Mucosa of stomach (tissue), 1 donor: Measurements from ENCODE around the gene CLIP1.
"Not testable (repeated sequence)": the region's sequence is repeated elsewhere in the genome, so short reads cannot be mapped to it uniquely, and the experiment has no call there.

Experiments
- H3K27me3 ChIP-seq: one replicate; pipeline ENCODE4 v1.7.0; 2013; ENCODE audit warnings: mild to moderate bottlenecking, low read length; ENCODE audit not compliant: control insufficient read depth, insufficient read depth
- H3K36me3 ChIP-seq: one replicate; pipeline ENCODE4 v1.7.0; 2013; ENCODE audit warnings: low read length; ENCODE audit not compliant: control insufficient read depth, insufficient read depth
- H3K4me1 ChIP-seq: one replicate; pipeline ENCODE4 v1.7.0; 2013; ENCODE audit warnings: mild to moderate bottlenecking, low read length; ENCODE audit not compliant: control insufficient read depth, insufficient read depth
- H3K4me3 ChIP-seq: one replicate; pipeline ENCODE4 v1.7.0; 2013; ENCODE audit warnings: low read length
- H3K9ac ChIP-seq: one replicate; pipeline ENCODE4 v1.7.0; 2013; ENCODE audit warnings: mild to moderate bottlenecking, low read length, moderate library complexity
- H3K9me3 ChIP-seq: one replicate; pipeline ENCODE4 v1.7.0; 2013; ENCODE audit warnings: mild to moderate bottlenecking, low read length, moderate library complexity; ENCODE audit not compliant: control insufficient read depth
- donor health status: Pancreatic carcinoma.

The CLIP1 gene

GRCh38 chr12:122385171-122386016, 37.1 kb downstream of the CLIP1 start:
- no peaks in the 10 kb centered on the region for H3K27me3 ChIP-seq
- H3K4me1 ChIP-seq = no peaks in the 10 kb centered on the region
- no peak overlapping the region for H3K4me3 ChIP-seq
- no peaks in the 10 kb centered on the region for H3K9me3 ChIP-seq
- no peaks in the 10 kb centered on the region for H3K36me3 ChIP-seq
- H3K9ac ChIP-seq = no peak overlapping the region

- Histone ChIP-seq H3K4me1 (no peaks in the 10 kb centered on the region), H3K4me3 (no peak overlapping the region), H3K27me3 (no peaks in the 10 kb centered on the region), H3K9ac (no peak overlapping the region), H3K9me3 (no peaks in the 10 kb centered on the region), H3K36me3 (no peaks in the 10 kb centered on the region)
These were observed 39.5 kb downstream of the CLIP1 start for GRCh38 chr12:122382919-122383350.

- H3K4me3 ChIP-seq = no peak overlapping the region
- H3K9me3 ChIP-seq = no peaks in the 10 kb centered on the region
- no peaks in the 10 kb centered on the region for H3K36me3 ChIP-seq
- H3K27me3 ChIP-seq = no peaks in the 10 kb centered on the region
- no peaks in the 10 kb centered on the region for H3K4me1 ChIP-seq
- no peak overlapping the region for H3K9ac ChIP-seq
These were observed 41.4 kb downstream of the CLIP1 start for GRCh38 chr12:122381021-122381420.

GRCh38 chr12:122376751-122377150, 45.7 kb downstream of the CLIP1 start:
- not testable (repeated sequence) for H3K27me3 ChIP-seq, H3K9me3 ChIP-seq, H3K9ac ChIP-seq, H3K4me1 ChIP-seq, H3K36me3 ChIP-seq, H3K4me3 ChIP-seq

- Histone ChIP-seq H3K9ac (no peak overlapping the region), H3K4me3 (no peak overlapping the region), H3K36me3 (no peaks in the 10 kb centered on the region), H3K4me1 (no peaks in the 10 kb centered on the region), H3K9me3 (no peaks in the 10 kb centered on the region), H3K27me3 (no peaks in the 10 kb centered on the region)
These were observed 47.8 kb downstream of the CLIP1 start for GRCh38 chr12:122374707-122375106.

- peaks cover 6% of the 10 kb centered on the region for H3K4me1 ChIP-seq
- H3K4me3 ChIP-seq = no peak overlapping the region
- no peaks in the 10 kb centered on the region for H3K9me3 ChIP-seq
- no peaks in the 10 kb centered on the region for H3K36me3 ChIP-seq
- H3K27me3 ChIP-seq = no peaks in the 10 kb centered on the region
- no peak overlapping the region for H3K9ac ChIP-seq
These were observed 50.9 kb downstream of the CLIP1 start for GRCh38 chr12:122371475-122372045.

GRCh38 chr12:122368361-122369073, 54.0 kb downstream of the CLIP1 start:
- Histone ChIP-seq H3K9me3 (no peaks in the 10 kb centered on the region), H3K4me3 (no peak overlapping the region), H3K9ac (no peak overlapping the region), H3K36me3 (no peaks in the 10 kb centered on the region), H3K4me1 (peaks cover 6% of the 10 kb centered on the region), H3K27me3 (no peaks in the 10 kb centered on the region)

GRCh38 chr12:122367632-122368031, 54.8 kb downstream of the CLIP1 start:
- H3K36me3 ChIP-seq, H3K4me1 ChIP-seq, H3K27me3 ChIP-seq, H3K4me3 ChIP-seq, H3K9me3 ChIP-seq, H3K9ac ChIP-seq: not testable (repeated sequence)

- peaks cover 6% of the 10 kb centered on the region for H3K4me1 ChIP-seq
- no peaks in the 10 kb centered on the region for H3K27me3 ChIP-seq
- H3K9ac ChIP-seq = no peak overlapping the region
- no peak overlapping the region for H3K4me3 ChIP-seq
- H3K9me3 ChIP-seq = no peaks in the 10 kb centered on the region
- H3K36me3 ChIP-seq = no peaks in the 10 kb centered on the region
These were observed 55.6 kb downstream of the CLIP1 start for GRCh38 chr12:122366685-122367475.

- H3K36me3 ChIP-seq, H3K4me3 ChIP-seq, H3K27me3 ChIP-seq, H3K4me1 ChIP-seq, H3K9ac ChIP-seq, H3K9me3 ChIP-seq: not testable (repeated sequence)
These were observed 57.2 kb downstream of the CLIP1 start for GRCh38 chr12:122365226-122365625.

GRCh38 chr12:122363782-122364181, 58.7 kb downstream of the CLIP1 start:
- Histone ChIP-seq H3K4me1 (peaks cover 6% of the 10 kb centered on the region), H3K4me3 (no peak overlapping the region), H3K9me3 (no peaks in the 10 kb centered on the region), H3K27me3 (no peaks in the 10 kb centered on the region), H3K9ac (no peak overlapping the region), H3K36me3 (peaks cover 8% of the 10 kb centered on the region)
